ENCODE results near the gene IQCH.

The IQCH gene

GRCh38 chr15:67456677-67457529 is 202.3 kb downstream of the IQCH start:
- peak; percentile 61 for DNase-seq

GRCh38 chr15:67458331-67459029 is 203.9 kb downstream of the IQCH start:
- DNase-seq: no peak

- no peak for DNase-seq
Observed at GRCh38 chr15:67460521-67460920, 205.9 kb downstream of the IQCH start.

- no peak for DNase-seq
Observed at GRCh38 chr15:67461735-67462134, 207.1 kb downstream of the IQCH start.

GRCh38 chr15:67462875-67463274 is 208.3 kb downstream of the IQCH start:
- DNase-seq: no peak

GRCh38 chr15:67463488-67463887 is 208.9 kb downstream of the IQCH start:
- no peak for DNase-seq

GRCh38 chr15:67465196-67465952 is 210.8 kb downstream of the IQCH start:
- no peak for DNase-seq

GRCh38 chr15:67468416-67468815 is 213.8 kb downstream of the IQCH start:
- no peak for DNase-seq

GRCh38 chr15:67469680-67470079 is 215.1 kb downstream of the IQCH start:
- no peak for DNase-seq

- DNase-seq: no peak
Observed at GRCh38 chr15:67472957-67473356, 218.4 kb downstream of the IQCH start.

GRCh38 chr15:67474405-67475110 is 220.0 kb downstream of the IQCH start:
- no peak for DNase-seq

- DNase-seq: peak; percentile 34
Observed at GRCh38 chr15:67479781-67480505, 225.4 kb downstream of the IQCH start.

GRCh38 chr15:67480741-67481140 is 226.2 kb downstream of the IQCH start:
- DNase-seq: no peak

- no peak for DNase-seq
Observed at GRCh38 chr15:67481680-67482079, 227.1 kb downstream of the IQCH start.

GRCh38 chr15:67495585-67495984 is 241.0 kb downstream of the IQCH start:
- no peak for DNase-seq

GRCh38 chr15:67501177-67501835 is 246.7 kb downstream of the IQCH start:
- no peak for DNase-seq

- DNase-seq: no peak
Observed at GRCh38 chr15:67501836-67502461, 247.4 kb downstream of the IQCH start.

GRCh38 chr15:67504056-67504455 is 249.5 kb downstream of the IQCH start:
- DNase-seq: no peak

GRCh38 chr15:67504796-67505195 is 250.2 kb downstream of the IQCH start:
- DNase-seq: no peak

GRCh38 chr15:67505675-67506572 is 251.3 kb downstream of the IQCH start:
- no peak for DNase-seq
